Left lung (tissue), 10 donors: Measurements from ENCODE around the gene ITCH. TPM values are rescaled to one million over a fixed set of nuclear protein-coding genes. Genes with fewer than 3 reads are reported as not detected.
"Not testable (repeated sequence)": the region's sequence is repeated elsewhere in the genome, so short reads cannot be mapped to it uniquely, and the experiment has no call there.

Experiments
- ATAC-seq: fragments of 200-7000 bp; cut with Tn5 transposase; one replicate; pipeline ENCODE4 v1.9.1; 2020; ENCODE audit warnings: moderate library complexity
- DNase-seq, 4 donors: peaks; one replicate each; pipeline ENCODE4 v3.0.0-alpha.2; 2013 to 2020
- H3K27ac ChIP-seq, 2 donors: fragments of 200-600 bp; sonication (generic) in 1 of 2; one replicate each; pipeline versions ENCODE4 v1.5.0 to v1.8.0; 2020 to 2021
- H3K27me3 ChIP-seq, 2 donors: fragments of 200-600 bp; sonication (generic) in 1 of 2; one replicate each; pipeline versions ENCODE4 v1.5.0 to v1.8.0; 2020 to 2021
- H3K36me3 ChIP-seq, 2 donors: fragments of 200-600 bp; sonication (generic) in 1 of 2; one replicate each; pipeline versions ENCODE4 v1.5.0 to v1.8.0; 2020 to 2021
- H3K4me1 ChIP-seq, 2 donors: fragments of 200-600 bp; one replicate each; pipeline ENCODE4 v1.8.0; 2021
- H3K4me3 ChIP-seq, 2 donors: fragments of 200-600 bp; sonication (generic) in 1 of 2; one replicate each; pipeline versions ENCODE4 v1.5.0 to v1.8.0; 2020 to 2021; ENCODE audit warnings: mild to moderate bottlenecking in 1 of 2
- H3K9me3 ChIP-seq, 2 donors: fragments of 200-600 bp; sonication (generic) in 1 of 2; one replicate each; pipeline versions ENCODE4 v1.5.0 to v1.8.0; 2020 to 2021
- intact Hi-C, 2 donors: fragments of 100-400 bp; cut with DNase I; formaldehyde crosslinking; loops; one replicate each; pipeline versions ENCODE4 v1.11.2 to v1.14.2; 2022
- polyA plus RNA-seq, 6 donors: library from polyadenylated mRNA; unstranded; fragments of 120-200 nt; gene quantifications; one replicate each; pipeline ENCODE4 v1.2.1, GENCODE V29; 2013; ENCODE audit not compliant: insufficient read length in 6 of 6
- total RNA-seq, 2 donors: library from RNA; stranded (reverse); fragmentation: NEBNext Ultra II Directional; extraction: Animal tissue kit (Norgen Biotek cat#: 25700); gene quantifications; one replicate each; pipeline ENCODE4 v1.2.1, GENCODE V29; 2021
- TF ChIP-seq, protein P1 (sequence below), 2 donors: fragments of 200-600 bp; sonication (generic) in 1 of 2; IDR thresholded peaks; one replicate each; pipeline versions ENCODE4 v1.5.0 to v1.8.0; 2021; ENCODE audit warnings: antibody characterized with exemption in 2 of 2
- donor health status: DM: no; HTN: yes; CAD: no.
- donor health status: DM: no; HTN: no; CAD: no.

ITCH gene
- total and polyA plus RNA-seq, 8 donors: 36.2 to 59.6 (median 44.4) TPM

DNA sequence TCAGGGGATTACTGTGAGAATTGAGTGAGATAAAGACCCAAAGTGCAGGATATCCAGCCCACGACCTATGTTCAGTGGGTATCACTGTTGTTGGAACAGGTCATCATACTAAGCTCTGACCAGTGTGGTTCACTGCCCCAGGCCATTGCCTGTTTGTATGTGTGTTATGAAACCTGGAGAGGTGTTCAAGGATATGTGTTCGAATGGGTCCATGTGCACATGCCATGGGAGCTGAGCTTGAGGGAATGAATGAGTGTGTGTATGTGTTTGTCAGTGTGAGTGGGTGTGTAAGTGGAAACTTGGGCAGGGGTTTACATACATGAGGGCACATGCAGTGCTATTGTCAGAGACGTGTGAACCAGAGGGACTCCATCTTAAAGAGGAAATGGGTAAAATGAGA is 42.2 kb upstream of the ITCH start:
- TF ChIP-seq, protein P1, sequence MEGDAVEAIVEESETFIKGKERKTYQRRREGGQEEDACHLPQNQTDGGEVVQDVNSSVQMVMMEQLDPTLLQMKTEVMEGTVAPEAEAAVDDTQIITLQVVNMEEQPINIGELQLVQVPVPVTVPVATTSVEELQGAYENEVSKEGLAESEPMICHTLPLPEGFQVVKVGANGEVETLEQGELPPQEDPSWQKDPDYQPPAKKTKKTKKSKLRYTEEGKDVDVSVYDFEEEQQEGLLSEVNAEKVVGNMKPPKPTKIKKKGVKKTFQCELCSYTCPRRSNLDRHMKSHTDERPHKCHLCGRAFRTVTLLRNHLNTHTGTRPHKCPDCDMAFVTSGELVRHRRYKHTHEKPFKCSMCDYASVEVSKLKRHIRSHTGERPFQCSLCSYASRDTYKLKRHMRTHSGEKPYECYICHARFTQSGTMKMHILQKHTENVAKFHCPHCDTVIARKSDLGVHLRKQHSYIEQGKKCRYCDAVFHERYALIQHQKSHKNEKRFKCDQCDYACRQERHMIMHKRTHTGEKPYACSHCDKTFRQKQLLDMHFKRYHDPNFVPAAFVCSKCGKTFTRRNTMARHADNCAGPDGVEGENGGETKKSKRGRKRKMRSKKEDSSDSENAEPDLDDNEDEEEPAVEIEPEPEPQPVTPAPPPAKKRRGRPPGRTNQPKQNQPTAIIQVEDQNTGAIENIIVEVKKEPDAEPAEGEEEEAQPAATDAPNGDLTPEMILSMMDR (IDR thresholded peaks at IDR 0.05): no peak

GRCh38 chr20:34322267-34323105 is 40.6 kb upstream of the ITCH start:
- Histone ChIP-seq H3K36me3 (no peaks in the 10 kb centered on the region), H3K9me3 (no peaks in the 10 kb centered on the region), H3K27ac (no peak overlapping the region), H3K27me3 (no peaks in the 10 kb centered on the region), H3K4me1 (no peaks in the 10 kb centered on the region), H3K4me3 (no peak overlapping the region)
- intact Hi-C loops: no loop called here
- ATAC-seq (no peak), DNase-seq (no peak)
- TF ChIP-seq, protein P1 (IDR thresholded peaks at IDR 0.05): no peak

More for the DNA sequence above, 42.2 kb upstream of the ITCH start:
- ATAC-seq (no peak), DNase-seq (no peak)
- Histone ChIP-seq H3K4me3 (no peak overlapping the region), H3K4me1 (no peaks in the 10 kb centered on the region), H3K27me3 (no peaks in the 10 kb centered on the region), H3K9me3 (no peaks in the 10 kb centered on the region), H3K36me3 (no peaks in the 10 kb centered on the region), H3K27ac (no peak overlapping the region)
- intact Hi-C loops: no loop called here

- no peaks in the 10 kb centered on the region for H3K36me3 ChIP-seq
- intact Hi-C loops: no loop called here
- no peaks in the 10 kb centered on the region for H3K4me1 ChIP-seq
- TF ChIP-seq, protein P1 (IDR thresholded peaks at IDR 0.05): no peak
- no peaks in the 10 kb centered on the region for H3K27me3 ChIP-seq
- H3K27ac ChIP-seq: no peak overlapping the region
- H3K4me3 ChIP-seq: no peak overlapping the region
- ATAC-seq (no peak), DNase-seq (no peak)
- no peaks in the 10 kb centered on the region for H3K9me3 ChIP-seq
These were observed 38.5 kb upstream of the ITCH start for GRCh38 chr20:34324541-34324940.

DNA sequence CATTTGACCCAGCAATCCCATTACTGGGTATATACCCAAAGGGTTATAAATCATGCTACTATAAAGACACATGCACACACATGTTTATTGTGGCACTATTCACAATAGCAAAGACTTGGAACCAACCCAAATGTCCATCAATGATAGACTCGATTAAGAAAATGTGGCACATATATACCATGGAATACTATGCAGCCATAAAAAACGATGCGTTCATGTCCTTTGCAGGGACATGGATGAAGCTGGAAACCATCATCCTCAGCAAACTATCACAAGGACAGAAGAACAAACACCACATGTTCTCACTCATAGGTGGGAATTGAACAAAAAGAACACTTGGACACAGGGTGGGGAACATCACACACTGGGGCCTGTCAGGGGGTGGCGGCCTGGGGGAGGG is 34.9 kb upstream of the ITCH start:
- ATAC-seq, H3K9me3 ChIP-seq, H3K27ac ChIP-seq, DNase-seq, H3K4me3 ChIP-seq, H3K36me3 ChIP-seq, H3K27me3 ChIP-seq, intact Hi-C loops, H3K4me1 ChIP-seq: not testable (repeated sequence)

DNA sequence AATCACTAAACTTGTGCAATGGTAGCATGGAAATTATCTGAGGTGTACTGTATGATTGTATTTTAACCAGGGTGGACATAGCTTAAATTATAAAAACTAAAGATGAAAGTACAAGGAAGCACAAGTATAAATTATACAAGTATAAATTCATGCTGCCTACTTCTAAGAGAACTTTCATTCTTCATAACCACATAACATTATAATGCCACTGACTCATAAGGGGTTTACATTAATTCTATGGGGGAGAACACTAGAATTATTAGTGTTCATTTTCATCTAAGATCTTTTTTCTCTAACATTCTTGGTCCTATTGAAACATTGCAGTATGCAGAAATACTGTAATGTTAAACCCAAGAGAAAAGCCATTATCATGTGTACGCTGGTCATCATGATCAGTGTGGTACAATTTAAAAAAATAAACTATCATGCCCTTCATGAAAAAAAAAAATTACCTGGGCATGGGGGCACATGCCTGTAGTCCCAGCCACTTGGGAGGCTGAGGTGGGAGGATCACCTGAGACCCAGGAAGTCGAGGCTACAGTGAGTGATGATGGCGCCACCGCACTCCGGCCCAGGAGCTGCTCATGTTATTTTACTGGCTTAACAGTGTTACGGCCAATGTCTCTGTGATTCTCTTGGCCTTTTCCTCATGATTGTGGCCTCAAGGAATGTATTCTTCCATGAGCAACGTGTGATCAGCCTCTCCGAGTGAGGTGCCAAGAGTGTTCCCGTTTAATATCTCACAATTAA is 34.0 kb upstream of the ITCH start:
- TF ChIP-seq, protein P1 (IDR thresholded peaks at IDR 0.05): no peak
- no peak overlapping the region for H3K4me3 ChIP-seq
- no peak overlapping the region for H3K27ac ChIP-seq
- H3K27me3 ChIP-seq: no peaks in the 10 kb centered on the region
- intact Hi-C loops: no loop called here
- DNase-seq (no peak), ATAC-seq (no peak)
- no peaks in the 10 kb centered on the region for H3K9me3 ChIP-seq
- H3K4me1 ChIP-seq: no peaks in the 10 kb centered on the region
- H3K36me3 ChIP-seq: no peaks in the 10 kb centered on the region

- H3K36me3 ChIP-seq, ATAC-seq, H3K4me3 ChIP-seq, H3K4me1 ChIP-seq, H3K27ac ChIP-seq, H3K27me3 ChIP-seq, H3K9me3 ChIP-seq, intact Hi-C loops, DNase-seq: not testable (repeated sequence)
These were observed 32.1 kb upstream of the ITCH start for GRCh38 chr20:34330861-34331544.
